Measurements from ENCODE around the gene CFTR.
"Not testable (repeated sequence)": the region's sequence is repeated elsewhere in the genome, so short reads cannot be mapped to it uniquely, and the experiment has no call there.

CFTR gene

GRCh38 chr7:117698018-117698417, 218.2 kb downstream of the CFTR start:
- no peak for DNase-seq

- no peak for DNase-seq
Observed at GRCh38 chr7:117704063-117704462, 224.2 kb downstream of the CFTR start.

GRCh38 chr7:117705630-117706029, 225.8 kb downstream of the CFTR start:
- no peak for DNase-seq

DNA sequence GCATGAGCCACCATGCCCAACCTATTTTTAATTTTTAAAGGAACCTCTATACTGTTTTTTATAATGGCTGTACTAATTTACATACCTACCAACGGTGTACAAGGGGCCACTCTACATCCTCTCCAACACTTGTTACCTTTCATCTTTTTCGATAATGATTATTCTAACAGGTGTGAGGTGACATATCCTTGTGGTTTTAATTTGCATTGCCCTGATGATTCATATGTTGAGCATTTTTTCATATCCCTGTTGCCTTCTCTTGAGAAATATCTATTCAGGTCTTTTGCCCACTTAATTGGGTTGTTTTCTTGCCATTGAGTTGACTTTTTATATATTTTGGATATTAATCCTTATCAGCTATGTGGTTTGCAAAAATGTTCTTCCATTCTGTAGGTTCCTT, 226.4 kb downstream of the CFTR start:
- DNase-seq, result no peak

DNA sequence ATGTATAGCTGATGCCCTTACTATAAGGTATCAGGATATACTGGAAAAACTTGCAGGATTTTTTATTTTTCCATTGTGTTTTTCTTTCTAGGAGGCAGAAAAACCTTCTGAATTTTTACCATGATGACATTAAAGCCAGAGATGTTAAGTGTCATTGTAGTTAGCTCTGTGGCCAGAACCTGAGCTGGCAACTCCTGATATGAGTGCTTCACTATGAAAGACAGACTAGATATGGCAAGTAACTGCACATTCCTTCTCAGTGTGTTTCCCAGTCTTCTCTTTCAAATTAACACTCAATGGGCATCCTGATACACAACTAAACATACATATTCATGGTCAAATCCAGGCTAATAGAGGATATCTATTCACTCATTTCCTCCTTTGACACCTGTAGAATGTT, 227.3 kb downstream of the CFTR start:
- DNase-seq, result no peak

- DNase-seq, result not testable (repeated sequence)
Observed at GRCh38 chr7:117708173-117708572, 228.3 kb downstream of the CFTR start.

DNA sequence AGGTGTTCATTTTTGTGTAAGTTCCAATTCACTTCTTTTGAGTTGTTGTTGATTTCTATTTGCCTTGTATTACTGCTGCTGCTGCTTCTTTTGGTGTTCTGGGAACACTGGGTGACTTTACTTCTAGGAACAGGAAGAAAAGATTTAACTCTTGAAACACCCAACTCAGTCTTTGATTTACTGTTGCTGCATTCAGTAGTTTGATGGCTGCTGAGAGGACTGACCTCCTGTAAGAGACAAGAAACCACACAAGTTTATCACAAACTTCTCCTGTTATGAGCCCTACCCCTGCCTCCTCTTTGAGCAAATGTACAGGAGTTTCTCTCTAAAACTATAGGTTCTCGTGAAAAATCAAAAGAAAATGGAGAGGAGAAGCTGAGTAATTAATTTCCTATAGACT, 231.7 kb downstream of the CFTR start:
- DNase-seq, result no peak

DNA sequence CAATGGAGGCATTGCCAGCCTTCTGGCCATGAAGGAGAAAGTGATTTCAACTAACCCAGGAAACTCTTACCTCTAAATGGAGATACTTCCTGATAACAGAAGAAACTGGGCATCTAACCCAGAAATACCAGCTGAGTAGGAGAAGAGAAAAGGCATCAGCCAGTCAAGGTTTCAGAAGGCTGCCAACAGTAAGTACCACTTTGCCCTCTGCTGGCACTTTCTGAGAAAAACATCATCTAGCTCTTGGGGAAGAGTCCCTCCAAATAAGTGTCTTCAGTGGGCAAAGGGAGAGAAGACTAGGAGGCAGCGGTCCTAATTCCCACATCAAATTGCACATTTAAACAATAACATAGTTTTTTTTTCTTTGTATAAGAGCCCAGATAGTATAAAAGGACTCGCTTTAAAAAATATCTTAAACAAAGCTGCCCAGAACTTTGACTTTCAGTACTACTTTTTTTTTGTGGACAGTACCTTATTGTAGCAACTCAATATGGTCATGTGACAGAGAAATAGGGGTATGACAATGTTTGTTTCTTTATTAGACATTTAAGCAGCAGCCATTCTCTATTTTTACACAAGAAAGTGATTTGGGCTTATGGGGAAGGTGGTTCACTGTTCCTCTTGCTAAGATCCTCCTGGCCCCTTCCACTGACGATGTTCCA, 236.1 kb downstream of the CFTR start:
- no peak for DNase-seq

GRCh38 chr7:117716707-117717299, 237.0 kb downstream of the CFTR start:
- DNase-seq, result no peak

GRCh38 chr7:117717357-117717756, 237.5 kb downstream of the CFTR start:
- no peak for DNase-seq

Measured in activated T-cell treated with anti-CD3 and anti-CD28 coated beads, Interleukin-2, amount 50 U/mL, for 1 hour (primary cell).